Measurements from ENCODE around the gene AREL1. TPM values are rescaled to one million over a fixed set of nuclear protein-coding genes. Genes with fewer than 3 reads are reported as not detected.

Gene AREL1
- total and polyA plus RNA-seq, 2 donors (not counting 3 experiments of a cell fraction or from before 2014, with no cell fraction given), result 46.4 to 67.2 TPM

DNA sequence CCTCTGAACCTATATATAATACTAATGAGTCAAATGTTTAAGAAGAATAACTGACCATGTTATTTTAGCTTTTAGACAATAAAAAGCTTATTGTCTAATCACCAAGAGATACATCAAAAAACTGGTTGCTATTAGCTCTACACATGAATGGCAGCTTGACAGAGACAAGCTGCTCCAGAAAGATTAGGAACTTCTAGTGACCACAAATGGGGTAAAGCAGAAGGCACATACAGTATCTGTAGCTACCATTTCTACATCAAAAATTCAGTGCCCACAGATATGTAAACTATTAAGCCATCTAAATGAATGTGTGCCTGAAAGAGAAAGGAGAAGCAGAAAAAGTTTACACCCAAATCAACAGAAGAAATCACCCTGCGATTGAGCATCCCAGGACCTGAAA, 2.4 kb downstream of the AREL1 start:
- H3K4me1 ChIP-seq (ENCODE audit: control insufficient read depth, extremely low read depth, insufficient read depth, low read length), result peaks cover 15% of the 10 kb centered on the region
- no TSS peak for BruUV-seq (replicated peaks)
- POLR2A ChIA-PET, result no interaction called here
- H3K9ac ChIP-seq (replicated peaks; ENCODE audit: extremely low read depth, insufficient read depth, low read length), result no peak overlapping the region
- no peaks in the 10 kb centered on the region for H3K27me3 ChIP-seq (ENCODE audit: control insufficient read depth in 2 of 2, insufficient read depth in 2 of 2, low read length in 2 of 2)
- H2AFZ ChIP-seq (ENCODE audit: low read depth, low read length), result no peak overlapping the region
- H3K4me2 ChIP-seq (ENCODE audit: insufficient read depth, low read length), result no peak overlapping the region
- no peak overlapping the region for H3K4me3 ChIP-seq (replicated peaks in 1 of 3; ENCODE audit: insufficient read depth in 1 of 3, low read depth in 1 of 3, low read length in 3 of 3)
- FAIRE-seq (no peak), DNase-seq (ENCODE audit: low read depth, low spot score) (no peak)
- CTCF ChIA-PET, result interaction anchor here (0.9 to 2.7 kb wide), 4 partner anchors 94 to 102 kb away, joined by 3 to 10 read pairs (median 4); partner anchors contain the start of gene LTBP2
- intact Hi-C loops (cut with micrococcal nuclease) (loop anchor here (5.0 kb wide), 1 partner anchor 82 kb away; no protein-coding TSS in a partner anchor), dilution Hi-C loops (cut with MboI; ENCODE audit: extremely low pct_ligation_motif_present, low sequenced_read_pairs) (no loop called here)
- no peak overlapping the region for H3K27ac ChIP-seq (ENCODE audit: insufficient read depth, low read depth, low read length)
- peaks cover 0 to 2% of the 10 kb centered on the region in 2 experiments for H3K36me3 ChIP-seq (ENCODE audit: control insufficient read depth in 2 of 2, extremely low read depth in 1 of 2, insufficient read depth in 2 of 2, low read length in 2 of 2)
- no peak for TF ChIP-seq GATA2 (IDR thresholded peaks at IDR 0.05; ENCODE audit: insufficient read depth, insufficient read length, low read depth, low read length)
- TF ChIP-seq POLR2AphosphoS5 (IDR thresholded peaks at IDR 0.05; ENCODE audit: insufficient read depth, low read depth, low read length), result no peak
- TF ChIP-seq MYC (IDR thresholded peaks at IDR 0.05; ENCODE audit: low read depth, low read length), result no peak
- TF ChIP-seq JUN (IDR thresholded peaks at IDR 0.05; ENCODE audit: borderline replicate concordance, insufficient read depth, insufficient read length, low read depth), result no peak
- TF ChIP-seq EZH2 (IDR thresholded peaks at IDR 0.05; ENCODE audit: borderline replicate concordance, low read depth, low read length, severe bottlenecking), result no peak
- no peak for TF ChIP-seq FOS (IDR thresholded peaks at IDR 0.05; ENCODE audit: borderline replicate concordance, insufficient read depth, low read length)
- TF ChIP-seq POLR2A (IDR thresholded peaks at IDR 0.05; ENCODE audit: low read depth, low read length), result no peak
- TF ChIP-seq, protein P1, sequence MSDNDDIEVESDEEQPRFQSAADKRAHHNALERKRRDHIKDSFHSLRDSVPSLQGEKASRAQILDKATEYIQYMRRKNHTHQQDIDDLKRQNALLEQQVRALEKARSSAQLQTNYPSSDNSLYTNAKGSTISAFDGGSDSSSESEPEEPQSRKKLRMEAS (IDR thresholded peaks at IDR 0.05; ENCODE audit: insufficient read depth, insufficient read length), result no peak
- TF ChIP-seq, protein P2, sequence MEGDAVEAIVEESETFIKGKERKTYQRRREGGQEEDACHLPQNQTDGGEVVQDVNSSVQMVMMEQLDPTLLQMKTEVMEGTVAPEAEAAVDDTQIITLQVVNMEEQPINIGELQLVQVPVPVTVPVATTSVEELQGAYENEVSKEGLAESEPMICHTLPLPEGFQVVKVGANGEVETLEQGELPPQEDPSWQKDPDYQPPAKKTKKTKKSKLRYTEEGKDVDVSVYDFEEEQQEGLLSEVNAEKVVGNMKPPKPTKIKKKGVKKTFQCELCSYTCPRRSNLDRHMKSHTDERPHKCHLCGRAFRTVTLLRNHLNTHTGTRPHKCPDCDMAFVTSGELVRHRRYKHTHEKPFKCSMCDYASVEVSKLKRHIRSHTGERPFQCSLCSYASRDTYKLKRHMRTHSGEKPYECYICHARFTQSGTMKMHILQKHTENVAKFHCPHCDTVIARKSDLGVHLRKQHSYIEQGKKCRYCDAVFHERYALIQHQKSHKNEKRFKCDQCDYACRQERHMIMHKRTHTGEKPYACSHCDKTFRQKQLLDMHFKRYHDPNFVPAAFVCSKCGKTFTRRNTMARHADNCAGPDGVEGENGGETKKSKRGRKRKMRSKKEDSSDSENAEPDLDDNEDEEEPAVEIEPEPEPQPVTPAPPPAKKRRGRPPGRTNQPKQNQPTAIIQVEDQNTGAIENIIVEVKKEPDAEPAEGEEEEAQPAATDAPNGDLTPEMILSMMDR (IDR thresholded peaks at IDR 0.05; ENCODE audit: extremely low read depth in 1 of 2, insufficient read depth in 1 of 2, low read depth in 1 of 2, low read length in 2 of 2), result no peak
- H3K79me2 ChIP-seq (ENCODE audit: control insufficient read depth, insufficient read depth, low read length), result peaks cover 75% of the 10 kb centered on the region
- H3K9me3 ChIP-seq (replicated peaks; ENCODE audit: control insufficient read depth, insufficient read depth, low read length), result no peaks in the 10 kb centered on the region
- peaks cover 4% of the 10 kb centered on the region for H4K20me1 ChIP-seq (replicated peaks; ENCODE audit: control insufficient read depth, extremely low read depth, insufficient read depth, low read length)
- no peaks in the 10 kb centered on the region for H3K9me1 ChIP-seq (replicated peaks; ENCODE audit: control insufficient read depth, extremely low read depth, insufficient read depth, low read length)
